Hypothalamus (tissue), 51 donors: ENCODE data around the gene DGKB.

ENCODE experiments used
- DNase-seq, 51 donors: peaks; one replicate each; lab custom pipeline; 2025; lab: John Stamatoyannopoulos, UW

Gene DGKB

GRCh38 chr7:14179781-14180180, 722.8 kb downstream of the DGKB start:
- no peak for DNase-seq

- DNase-seq, result no peak
Measured at GRCh38 chr7:14177876-14178275, 724.7 kb downstream of the DGKB start.

DNA sequence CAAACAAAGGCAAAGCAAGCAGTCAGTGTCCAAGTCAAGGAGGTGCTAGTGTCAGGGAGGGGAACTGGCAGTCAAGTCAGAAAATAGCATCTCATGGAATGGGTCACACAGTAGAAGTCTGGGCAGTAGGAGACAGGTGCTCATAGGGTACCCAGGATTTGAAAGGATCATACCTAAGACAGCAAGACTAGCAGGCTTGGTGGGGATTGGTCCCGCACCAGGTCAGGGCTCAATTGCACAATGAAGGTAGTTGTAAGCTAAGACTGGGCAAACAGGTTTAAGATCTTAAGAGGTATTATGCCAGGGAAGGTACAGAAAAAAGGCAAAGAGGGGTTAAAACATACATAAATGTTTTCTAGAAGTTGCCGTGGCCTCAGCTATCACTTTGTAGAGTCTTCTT, 731.7 kb downstream of the DGKB start:
- DNase-seq, result no peak

- no peak for DNase-seq
Measured at GRCh38 chr7:14158111-14158510, 744.4 kb downstream of the DGKB start.

GRCh38 chr7:14156436-14156835, 746.1 kb downstream of the DGKB start:
- DNase-seq, result no peak

GRCh38 chr7:14148974-14149373, 753.6 kb downstream of the DGKB start:
- DNase-seq, result no peak

DNA sequence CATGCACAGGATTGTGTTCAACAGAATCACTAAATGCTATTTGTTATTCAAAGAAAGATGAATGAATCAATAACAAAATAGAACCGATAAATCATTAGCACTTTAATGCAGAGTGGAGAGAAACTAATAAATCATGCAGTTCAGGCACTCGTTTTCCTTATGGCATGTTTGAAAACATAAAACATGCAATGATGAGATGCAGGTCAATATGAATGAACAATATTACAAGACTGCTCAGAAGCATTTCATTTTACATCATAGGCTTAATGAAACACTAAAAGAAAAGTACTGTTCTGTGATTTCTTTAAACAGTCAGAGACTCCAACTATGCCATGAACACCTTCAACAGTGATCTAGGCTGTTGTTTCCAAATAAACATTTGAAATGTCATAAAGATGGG, 755.0 kb downstream of the DGKB start:
- no peak for DNase-seq

DNA sequence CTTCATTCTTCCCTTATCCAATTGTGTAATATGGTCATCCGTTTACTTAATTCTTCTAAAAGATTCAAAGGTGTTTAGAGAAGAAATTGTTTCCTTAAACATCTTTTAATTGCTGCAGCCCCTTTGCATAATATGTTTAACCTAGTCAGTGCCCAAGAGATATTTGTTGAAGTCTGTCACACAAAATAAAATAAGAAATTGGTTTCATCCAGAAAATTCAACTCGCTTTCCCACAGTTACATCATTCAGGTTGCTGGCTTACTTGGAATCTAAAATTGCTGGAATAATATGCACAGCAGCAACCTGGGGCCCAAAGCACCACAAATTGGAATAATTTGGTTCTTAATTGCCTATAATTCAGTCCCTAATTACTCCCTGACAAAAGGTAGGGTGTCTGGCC, 758.0 kb downstream of the DGKB start:
- no peak for DNase-seq

GRCh38 chr7:14144109-14144508, 758.4 kb downstream of the DGKB start:
- no peak for DNase-seq

DNA sequence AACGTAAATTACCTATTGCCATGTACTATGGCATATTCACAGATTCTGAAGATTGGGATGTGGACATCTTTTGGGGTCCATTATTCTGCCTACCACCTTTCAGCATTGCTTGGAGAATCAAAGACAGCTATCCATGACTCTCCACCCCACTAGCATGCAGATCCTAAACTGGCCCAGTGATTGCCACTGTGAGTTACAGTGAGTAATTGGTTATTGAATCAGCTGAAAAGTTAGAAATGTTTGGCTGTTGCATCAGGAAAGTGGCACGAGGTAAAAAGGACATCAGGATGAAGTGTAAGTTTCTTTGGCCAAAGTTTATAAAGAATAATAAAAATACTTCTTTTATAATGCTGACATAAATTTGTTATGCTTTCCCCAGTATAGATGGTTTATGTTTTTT, 764.9 kb downstream of the DGKB start:
- DNase-seq, result no peak

DNA sequence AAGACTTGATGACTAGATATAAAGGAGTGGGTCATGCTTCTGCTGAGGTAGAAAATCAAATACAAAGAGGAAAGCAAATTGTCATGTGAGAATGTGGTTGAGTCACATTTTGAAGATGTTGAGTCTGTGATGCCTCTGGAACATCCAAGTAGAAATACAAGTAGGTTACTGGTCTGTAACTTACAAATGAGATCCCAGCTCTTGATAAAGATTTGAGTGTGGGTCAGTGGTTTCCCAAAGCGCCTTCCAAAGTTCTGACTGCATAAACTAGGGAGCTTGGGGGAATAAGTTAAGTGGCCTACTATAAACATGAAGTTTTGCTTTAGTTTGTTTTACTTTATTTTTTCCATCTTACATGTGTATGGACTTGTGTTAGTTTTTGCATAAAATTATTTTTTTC, 768.8 kb downstream of the DGKB start:
- DNase-seq, result no peak

GRCh38 chr7:14125998-14126397, 776.6 kb downstream of the DGKB start:
- no peak for DNase-seq

- no peak for DNase-seq
Measured at GRCh38 chr7:14124716-14125115, 777.8 kb downstream of the DGKB start.

DNA sequence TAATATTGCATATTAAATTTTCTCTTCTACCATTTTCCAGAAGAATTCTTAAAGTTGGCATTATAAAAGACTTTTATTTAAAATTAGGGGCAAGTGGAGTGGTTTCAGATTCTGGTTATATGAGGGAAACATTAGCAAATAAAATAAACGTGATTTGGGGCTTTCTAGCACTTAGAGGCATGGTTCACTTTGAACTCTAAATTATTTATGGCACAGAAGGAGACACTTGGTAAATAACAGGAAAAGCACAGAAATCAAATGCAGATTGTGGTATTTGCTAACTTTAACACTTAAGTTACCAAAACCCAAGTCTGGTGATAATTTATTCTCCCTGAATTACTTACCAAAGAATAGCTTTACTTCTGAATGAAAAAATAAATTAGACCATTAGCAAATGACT, 778.6 kb downstream of the DGKB start:
- no peak for DNase-seq

DNA sequence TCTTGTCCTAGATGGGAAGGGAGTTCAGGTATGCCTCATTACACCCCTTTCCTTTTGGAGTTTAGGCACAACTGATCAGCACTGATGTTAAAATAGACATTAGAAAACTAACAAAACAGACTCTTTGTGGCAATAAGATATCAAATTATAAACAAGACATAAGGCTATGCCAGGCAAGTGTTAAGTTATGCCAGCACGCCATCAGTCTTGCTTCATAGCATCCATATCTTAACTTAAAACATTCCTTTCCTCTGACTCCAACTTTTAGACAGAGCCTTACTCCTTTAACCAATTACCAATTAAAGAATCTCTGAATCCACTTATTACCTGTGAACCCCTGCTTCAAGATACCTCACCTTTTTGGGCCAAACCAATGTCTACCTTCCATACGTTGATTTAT, 786.9 kb downstream of the DGKB start:
- no peak for DNase-seq

GRCh38 chr7:14104861-14105260, 797.7 kb downstream of the DGKB start:
- DNase-seq, result no peak

GRCh38 chr7:14096159-14096558, 806.4 kb downstream of the DGKB start:
- no peak for DNase-seq

- no peak for DNase-seq
Measured at GRCh38 chr7:14095233-14095950, 807.2 kb downstream of the DGKB start.
